ENCODE results near the gene KRT23.

KRT23 gene

DNA sequence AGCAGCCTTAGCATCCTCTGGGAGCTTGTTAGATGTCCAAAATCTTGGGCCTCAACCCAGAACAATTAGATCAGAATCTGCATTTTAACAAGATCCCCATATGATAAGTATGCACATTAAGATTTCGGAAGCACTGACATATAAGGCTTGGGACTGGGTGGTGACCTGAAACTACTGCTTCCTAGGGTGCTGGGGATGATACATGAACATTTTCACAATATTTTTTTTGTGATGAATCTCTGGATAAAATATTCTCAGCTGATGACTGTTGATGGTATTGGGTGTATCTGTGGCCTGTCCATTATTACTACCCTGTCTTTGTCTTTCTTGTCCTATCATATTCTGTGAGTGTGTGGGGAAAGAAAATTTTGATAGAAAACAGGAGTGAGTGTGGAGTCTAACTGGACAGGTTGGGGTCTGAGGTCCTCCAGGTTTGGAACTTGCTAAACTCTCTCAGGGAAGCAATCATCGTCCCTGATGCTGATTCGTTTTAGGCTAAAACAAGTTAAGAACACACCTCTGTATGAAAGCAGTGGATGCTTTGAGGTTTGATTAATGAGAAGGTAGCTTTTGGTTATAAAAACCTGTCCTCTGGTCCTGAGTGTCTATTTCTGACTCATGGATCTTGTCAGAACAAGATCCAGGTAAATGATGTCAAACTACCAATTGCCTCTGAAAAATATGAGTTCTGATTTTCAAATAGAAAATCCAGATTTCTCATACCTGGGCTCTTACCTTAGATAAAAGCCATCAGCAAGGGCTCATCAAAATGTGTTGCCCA, 23.2 kb downstream of the KRT23 start:
- DNase-seq (ENCODE audit: low read depth, low spot score) = peak; percentile 73
- H3K27ac ChIP-seq = peak overlapping the region; percentile 98

- no peak for DNase-seq (ENCODE audit: low read depth, low spot score)
- peak overlapping the region; percentile 98 for H3K27ac ChIP-seq
These were observed 24.8 kb downstream of the KRT23 start for GRCh38 chr17:40912486-40913210.

DNA sequence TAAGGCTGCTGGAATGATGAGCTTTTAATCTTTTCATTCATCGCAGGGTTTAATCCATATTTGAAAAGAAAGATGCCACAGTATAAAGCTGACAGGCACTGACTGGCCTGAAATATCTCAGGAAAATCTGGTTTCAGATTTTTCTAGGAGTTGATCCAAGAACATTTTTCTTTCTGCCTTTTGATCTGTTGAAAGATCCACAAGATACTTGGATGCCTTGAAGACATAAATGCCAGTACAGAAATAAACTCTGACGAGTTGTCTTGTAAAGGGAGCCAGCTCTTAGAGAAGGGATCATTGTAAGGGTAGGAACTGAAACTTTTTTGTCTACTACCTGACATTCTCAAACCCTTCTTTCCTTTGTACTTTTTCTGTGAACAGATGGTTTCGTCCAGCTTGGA, 27.0 kb downstream of the KRT23 start:
- DNase-seq (ENCODE audit: low read depth, low spot score) = peak; percentile 61
- H3K27ac ChIP-seq = peak overlapping the region; percentile 98

GRCh38 chr17:40909755-40910154, 27.7 kb downstream of the KRT23 start:
- peak overlapping the region; percentile 98 for H3K27ac ChIP-seq
- DNase-seq (ENCODE audit: low read depth, low spot score) = peak; percentile 87

DNA sequence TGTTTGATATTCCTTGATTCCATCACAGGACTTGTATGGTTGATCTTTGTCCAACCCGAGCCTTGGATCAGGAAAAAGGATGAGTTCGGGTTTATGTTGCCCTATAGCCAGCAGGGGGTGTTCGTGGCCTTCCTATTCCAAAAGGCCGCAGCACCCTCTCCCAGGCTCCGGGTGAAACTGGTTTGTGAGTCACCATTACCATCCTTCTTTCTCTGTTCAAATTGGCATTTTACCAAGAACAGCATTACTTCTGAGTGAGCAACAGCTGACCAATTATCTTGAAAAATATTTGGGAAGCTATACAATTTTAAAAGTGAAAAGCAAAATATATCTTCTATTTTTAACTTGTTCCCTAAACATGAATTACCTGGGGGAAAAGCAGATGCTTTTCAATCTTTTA, 28.1 kb downstream of the KRT23 start:
- DNase-seq (ENCODE audit: low read depth, low spot score) = peak; percentile 90
- peak overlapping the region; percentile 98 for H3K27ac ChIP-seq

- DNase-seq (ENCODE audit: low read depth, low spot score) = no peak
- no peak overlapping the region for H3K27ac ChIP-seq
These were observed 30.8 kb downstream of the KRT23 start for GRCh38 chr17:40906613-40907012.

DNA sequence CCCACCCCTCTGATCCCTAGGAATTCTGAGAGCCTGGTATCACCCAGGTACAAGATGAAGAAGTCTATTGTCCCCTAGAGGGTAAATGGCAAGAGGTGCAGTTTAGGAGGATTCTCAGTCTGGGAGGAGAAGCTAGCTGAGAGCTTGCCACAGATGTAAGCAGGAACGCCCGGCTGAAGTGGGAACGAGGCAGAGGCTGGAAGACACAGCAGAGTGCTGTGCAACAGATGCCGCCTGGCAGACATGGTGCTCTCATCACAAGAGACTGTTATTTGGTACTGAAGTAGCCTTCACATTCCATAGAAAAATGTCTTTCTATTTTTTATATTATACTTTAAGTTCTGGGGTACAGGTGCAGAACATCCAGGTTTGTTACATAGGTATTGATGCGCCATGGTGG, 32.1 kb downstream of the KRT23 start:
- no peak overlapping the region for H3K27ac ChIP-seq
- DNase-seq (ENCODE audit: low read depth, low spot score) = no peak

DNA sequence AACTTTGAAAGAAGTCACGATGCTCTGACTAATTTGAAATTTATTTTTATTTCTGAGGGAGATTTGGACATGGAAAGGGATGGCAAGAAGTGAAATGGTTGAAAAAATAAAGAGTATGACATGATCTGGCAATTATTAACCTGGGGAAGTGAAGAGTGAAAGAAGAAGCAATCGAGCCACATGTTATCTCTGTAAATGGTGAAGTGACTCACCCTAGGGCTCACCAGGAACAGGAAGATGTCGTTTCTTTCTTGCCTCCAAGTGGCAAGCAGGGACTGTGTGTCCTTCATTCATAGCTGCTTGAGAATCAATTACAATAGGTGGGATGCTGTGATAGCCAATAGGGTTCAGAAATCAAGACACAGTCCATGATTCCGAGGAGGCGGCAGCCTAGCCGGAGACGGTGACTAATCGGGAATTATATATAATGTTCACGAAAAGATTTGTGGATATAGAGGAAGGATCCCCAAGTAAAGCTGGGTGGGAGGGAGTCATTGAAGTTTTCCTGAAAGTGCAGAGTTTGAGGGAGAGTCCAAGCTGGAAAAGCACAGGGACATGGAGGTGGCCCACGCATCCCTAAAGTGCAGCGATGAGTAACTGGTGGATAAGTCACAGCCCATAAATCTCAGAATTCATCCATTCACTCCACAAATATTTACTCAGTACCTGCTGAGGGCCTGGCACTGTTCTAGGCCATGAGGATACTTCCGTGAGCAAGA, 34.2 kb downstream of the KRT23 start:
- DNase-seq (ENCODE audit: low read depth, low spot score) = peak; percentile 93
- peak overlapping the region; percentile 97 for H3K27ac ChIP-seq

GRCh38 chr17:40902498-40902897, 34.9 kb downstream of the KRT23 start:
- peak overlapping the region; percentile 97 for H3K27ac ChIP-seq
- DNase-seq (ENCODE audit: low read depth, low spot score) = no peak

- H3K27ac ChIP-seq = peak overlapping the region; percentile 97
- DNase-seq (ENCODE audit: low read depth, low spot score) = peak; percentile 86
These were observed 35.4 kb downstream of the KRT23 start for GRCh38 chr17:40901981-40902474.

DNA sequence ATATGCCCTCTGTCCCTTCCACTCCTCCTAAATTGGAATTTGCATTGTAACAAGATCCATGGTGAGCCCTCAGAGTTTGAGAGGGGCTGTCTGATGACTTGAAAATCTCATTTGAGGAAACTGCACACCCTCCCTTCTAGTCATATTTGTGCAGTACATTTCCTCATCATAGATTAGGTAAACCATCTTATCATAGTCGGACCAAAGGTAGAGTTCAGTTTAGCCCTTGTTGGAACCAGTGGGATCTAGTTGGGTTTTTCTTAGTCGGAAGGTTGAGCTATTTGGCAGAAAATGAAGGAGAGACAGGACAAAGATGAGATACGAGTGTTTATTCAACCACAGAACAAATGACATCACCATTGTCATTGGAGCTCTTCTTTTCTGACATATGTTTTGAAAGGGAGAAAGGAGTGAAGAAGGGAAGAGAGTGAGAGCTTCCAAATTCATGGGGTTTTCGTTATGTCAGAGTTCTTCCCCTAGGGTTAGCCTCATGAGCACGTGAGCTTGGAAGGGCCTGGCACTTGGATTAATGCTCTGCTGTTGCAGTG, 36.6 kb downstream of the KRT23 start:
- DNase-seq (ENCODE audit: low read depth, low spot score) = no peak
- no peak overlapping the region for H3K27ac ChIP-seq

GRCh38 chr17:40896916-40897455, 40.5 kb downstream of the KRT23 start:
- H3K27ac ChIP-seq = no peak overlapping the region
- DNase-seq (ENCODE audit: low read depth, low spot score) = no peak

DNA sequence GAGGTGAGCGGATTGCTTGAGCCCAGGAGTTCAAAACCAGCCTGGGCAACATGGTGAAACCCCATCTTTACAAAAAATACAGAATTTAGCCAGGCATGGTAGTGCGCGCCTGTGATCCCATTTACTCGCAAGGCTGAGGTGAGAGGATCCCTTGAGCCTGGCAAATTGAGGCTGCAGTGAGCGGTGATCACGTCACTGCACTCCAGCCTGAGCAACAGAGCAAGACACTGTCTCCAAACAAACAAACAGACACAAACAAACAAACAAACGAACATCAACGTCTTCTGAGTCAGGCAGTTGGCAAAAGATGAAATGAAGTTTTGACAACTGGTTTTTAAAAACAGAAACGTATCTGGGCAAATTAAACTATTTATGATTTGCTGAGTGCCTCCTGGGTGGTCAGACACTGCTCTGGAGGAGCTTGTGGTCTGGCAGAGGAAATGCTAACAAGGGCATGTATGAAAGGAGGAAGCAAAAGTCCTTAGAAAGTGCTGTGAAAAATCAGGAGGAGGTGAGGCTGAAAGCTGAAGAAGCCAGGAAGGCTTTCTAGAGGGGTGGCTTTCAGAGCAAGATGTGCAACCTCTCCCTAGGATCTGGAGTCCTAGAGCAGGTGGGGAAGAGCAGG, 42.2 kb downstream of the KRT23 start:
- H3K27ac ChIP-seq = no peak overlapping the region
- DNase-seq (ENCODE audit: low read depth, low spot score) = no peak

GRCh38 chr17:40888196-40888720, 49.2 kb downstream of the KRT23 start:
- no peak for DNase-seq (ENCODE audit: low read depth, low spot score)
- H3K27ac ChIP-seq = no peak overlapping the region

DNA sequence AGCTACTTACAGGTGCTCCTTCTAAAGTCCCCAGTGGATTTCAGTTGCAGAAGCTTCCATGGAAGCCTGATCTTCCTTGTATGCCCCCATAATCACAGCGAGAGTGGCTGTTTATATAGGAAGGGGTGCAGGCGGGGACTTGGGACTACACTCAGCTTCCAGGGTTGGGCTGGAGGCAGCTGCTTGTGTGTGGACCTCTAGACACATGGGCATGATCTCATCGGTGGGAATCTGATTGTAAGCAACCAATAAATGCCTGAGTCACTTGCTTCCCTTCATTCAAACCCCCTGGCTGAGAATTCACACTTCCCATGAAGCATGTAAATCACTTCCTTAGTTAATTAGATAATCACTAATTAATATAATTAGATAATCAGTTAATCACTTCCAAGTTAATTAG, 51.4 kb downstream of the KRT23 start:
- no peak overlapping the region for H3K27ac ChIP-seq
- no peak for DNase-seq (ENCODE audit: low read depth, low spot score)

DNA sequence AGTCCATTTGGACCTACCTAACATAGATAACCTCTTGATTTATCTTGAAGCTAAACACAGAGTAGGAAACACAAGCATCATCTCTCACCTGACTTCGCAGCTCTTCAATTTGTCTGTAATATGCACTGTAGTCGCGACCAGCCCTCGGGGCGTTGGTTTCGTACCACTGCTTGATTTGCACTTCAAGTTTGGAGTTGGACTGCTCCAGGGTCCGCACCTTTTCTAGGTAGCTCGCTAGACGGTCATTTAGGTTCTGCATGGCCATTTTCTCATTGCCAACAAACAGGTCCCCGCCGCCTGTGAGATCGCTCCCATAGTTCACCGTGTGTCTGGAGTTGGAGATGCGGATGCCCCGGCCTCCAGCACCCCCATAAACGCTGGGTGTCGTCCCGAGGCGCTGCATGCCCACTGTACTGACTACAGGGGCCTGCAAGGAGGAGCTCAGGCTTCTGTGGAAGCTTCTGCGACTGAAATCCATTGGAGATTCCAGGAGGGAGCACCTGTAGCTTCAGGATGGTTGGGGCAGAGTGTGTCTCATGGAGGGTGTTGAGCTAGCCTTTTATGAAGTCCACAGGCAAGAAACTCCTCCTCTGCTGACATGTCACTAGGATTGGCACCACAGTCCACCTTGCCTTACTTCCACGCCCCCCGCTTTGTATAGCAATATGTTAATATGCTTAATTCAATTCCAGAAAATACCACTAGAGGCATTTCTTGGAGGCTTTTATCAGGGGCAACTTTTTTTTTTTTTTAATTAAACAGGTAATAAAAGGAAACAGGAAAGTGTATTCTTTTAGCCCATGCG, 52.5 kb downstream of the KRT23 start, which contains the start of gene KRT20:
TSS of gene KRT20 (minus strand) at position 535 of the 805 bp plus-strand sequence. CDS start at position 478, 57 bp downstream.
- DNase-seq (ENCODE audit: low read depth, low spot score) = no peak

DNA sequence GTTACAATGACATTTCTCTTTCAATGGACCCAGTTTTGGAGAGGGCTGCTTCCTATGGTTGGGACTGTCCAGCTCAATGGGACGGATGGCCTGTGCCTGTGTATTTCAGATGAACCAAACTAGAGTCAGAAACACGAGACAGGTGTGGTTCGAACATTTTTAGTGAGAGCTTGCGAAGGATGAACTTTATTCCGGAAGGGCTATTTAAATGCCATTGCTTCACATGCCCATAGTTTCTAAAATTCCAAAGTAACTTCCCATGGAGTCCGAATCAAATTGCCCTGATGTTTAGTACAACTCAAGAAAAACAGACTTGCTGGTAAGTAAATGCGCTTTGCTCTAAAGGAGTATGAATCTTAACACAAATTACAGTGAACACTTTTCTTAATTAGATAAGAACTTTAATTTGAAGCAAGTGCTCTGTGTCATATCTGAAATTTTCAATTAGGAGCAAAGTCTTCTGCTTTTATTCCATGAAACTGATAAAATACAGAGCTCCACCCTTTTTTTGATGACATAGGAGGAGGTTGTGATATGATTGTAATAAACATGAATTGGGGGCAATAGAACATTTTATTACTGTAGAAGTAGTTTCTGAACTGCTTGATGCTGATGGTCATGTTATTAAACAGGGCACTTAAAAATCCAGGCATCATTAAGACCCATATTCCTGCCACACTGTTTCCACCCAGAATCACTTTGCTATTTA, 53.7 kb downstream of the KRT23 start:
- DNase-seq (ENCODE audit: low read depth, low spot score) = no peak
- H3K27ac ChIP-seq = no peak overlapping the region

More for the DNA sequence above, 52.5 kb downstream of the KRT23 start, which contains the start of gene KRT20:
- H3K27ac ChIP-seq = no peak within 1 kb of the TSS

DNA sequence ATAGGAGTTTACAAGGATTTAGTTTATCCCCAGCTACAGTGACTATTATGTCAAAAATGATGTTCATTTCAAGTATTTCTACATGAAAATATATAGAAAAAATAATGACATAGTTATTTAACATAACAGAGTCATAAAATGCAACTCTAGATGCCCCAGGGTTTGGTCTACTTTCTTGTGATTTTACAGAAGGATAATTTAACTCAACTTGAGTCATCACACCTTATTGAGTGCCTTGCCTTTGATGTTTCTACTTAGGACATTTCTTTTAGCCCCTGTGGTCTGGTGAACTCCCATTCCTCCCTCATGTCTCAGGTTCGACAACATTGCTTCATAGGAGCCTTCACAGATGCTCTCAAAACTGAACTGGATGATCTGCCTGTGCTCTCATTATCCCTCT, 54.4 kb downstream of the KRT23 start:
- no peak for DNase-seq (ENCODE audit: low read depth, low spot score)
- no peak overlapping the region for H3K27ac ChIP-seq

All from epithelial cell of prostate (primary cell).